ENCODE measurements around the gene THUMPD3.

THUMPD3 gene

DNA sequence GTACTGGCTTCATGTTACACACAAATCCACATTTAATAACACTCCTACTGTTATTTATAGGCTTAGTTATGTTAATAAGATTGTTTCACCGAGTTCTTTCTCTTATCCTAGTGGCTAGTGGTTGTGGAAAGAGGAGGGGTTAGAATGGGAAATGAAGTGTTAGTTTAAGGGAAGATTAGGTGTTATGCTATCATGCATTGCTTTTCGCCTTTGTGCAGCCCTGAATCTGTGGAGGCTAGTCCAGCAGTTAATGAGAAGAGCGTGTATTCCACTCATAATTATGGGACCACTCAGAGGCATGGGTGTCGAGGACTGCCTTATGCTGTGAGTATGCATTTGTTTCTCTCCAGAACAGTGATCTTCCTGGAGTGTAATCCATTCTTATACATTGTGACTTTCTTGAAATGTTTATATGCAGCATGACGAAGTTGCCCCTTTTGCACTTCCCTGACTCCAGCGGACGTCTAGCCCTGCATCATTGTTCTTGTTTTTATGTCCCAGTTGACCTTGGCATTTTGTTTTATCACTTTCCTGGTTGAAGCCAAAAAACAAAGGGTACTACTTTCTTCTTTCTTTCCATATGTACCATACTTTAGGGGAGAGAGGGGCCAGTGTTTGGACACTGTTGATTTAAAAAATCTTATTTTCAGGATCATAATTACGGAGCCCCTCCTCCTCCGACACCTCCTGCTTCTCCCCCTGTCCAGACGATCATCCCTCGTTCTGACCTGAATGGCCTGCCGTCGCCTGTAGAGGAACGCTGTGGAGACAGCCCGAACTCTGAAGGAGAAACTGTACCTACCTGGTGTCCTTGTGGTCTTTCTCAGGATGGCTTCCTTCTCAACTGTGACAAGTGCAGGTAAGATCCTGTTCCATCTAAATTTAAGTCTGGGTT, 71.0 kb downstream of the THUMPD3 start:
- Histone ChIP-seq H3K4me3 (ENCODE audit: low read depth in 1 of 2, low read length in 2 of 2) (no peak overlapping the region), H3K27ac (ENCODE audit: low read length) (no peak overlapping the region), H3K27me3 (ENCODE audit: low read depth, low read length) (no peaks in the 10 kb centered on the region), H3K4me1 (ENCODE audit: control insufficient read depth in 1 of 2, insufficient read depth in 2 of 2, low read length in 2 of 2) (peaks cover 0 to 7% of the 10 kb centered on the region in 2 donors), H3K36me3 (ENCODE audit: control insufficient read depth in 1 of 2, insufficient read depth in 2 of 2, low read length in 2 of 2) (peaks cover 83% of the 10 kb centered on the region in 2 donors), H3K9me3 (ENCODE audit: control insufficient read depth in 1 of 2, low read length in 2 of 2) (no peaks in the 10 kb centered on the region)

DNA sequence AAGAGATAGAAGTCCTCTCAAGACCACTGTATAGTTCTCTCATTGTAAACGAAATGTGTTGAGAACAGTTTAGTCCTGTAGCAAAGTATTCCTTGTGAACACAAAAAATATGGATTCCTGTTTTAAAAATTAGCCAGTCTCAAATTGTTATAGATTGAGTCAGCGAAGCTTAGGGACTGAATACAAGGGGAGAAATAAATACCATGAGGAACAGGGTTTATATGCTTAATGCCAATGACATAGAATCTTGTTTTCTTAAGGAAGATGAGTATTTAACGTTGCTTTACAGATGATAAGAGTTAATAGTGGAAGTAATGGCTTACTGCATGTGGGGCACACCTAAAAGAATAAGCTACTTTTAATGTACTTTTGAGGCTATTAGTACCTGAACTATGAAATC, 72.5 kb downstream of the THUMPD3 start:
- Histone ChIP-seq H3K4me3 (ENCODE audit: low read depth in 1 of 2, low read length in 2 of 2) (no peak overlapping the region), H3K9me3 (ENCODE audit: control insufficient read depth in 1 of 2, low read length in 2 of 2) (no peaks in the 10 kb centered on the region), H3K4me1 (ENCODE audit: control insufficient read depth in 1 of 2, insufficient read depth in 2 of 2, low read length in 2 of 2) (peaks cover 0 to 4% of the 10 kb centered on the region in 2 donors), H3K27me3 (ENCODE audit: low read depth, low read length) (no peaks in the 10 kb centered on the region), H3K27ac (ENCODE audit: low read length) (no peak overlapping the region), H3K36me3 (ENCODE audit: control insufficient read depth in 1 of 2, insufficient read depth in 2 of 2, low read length in 2 of 2) (peaks cover 75 to 80% of the 10 kb centered on the region in 2 donors)
